Measurements from ENCODE around the gene CDK15. TPM values are rescaled to one million over a fixed set of nuclear protein-coding genes. Genes with fewer than 3 reads are reported as not detected.

The CDK15 gene
- total and polyA plus RNA-seq, 9 of the 15 experiments (the other 6 are each of a cell fraction or from before 2014, with no cell fraction given): not detected

- in situ Hi-C loops (cut with MboI): no loop called here
- Histone ChIP-seq H3K4me1 (replicated peaks in 1 of 2; ENCODE audit: control insufficient read depth in 2 of 2, insufficient read depth in 2 of 2, low read length in 2 of 2) (no peaks in the 10 kb centered on the region; a peak in 1 of 5 replicates), H3K36me3 (ENCODE audit: control insufficient read depth, insufficient read depth, low read length) (no peaks in the 10 kb centered on the region), H3K27me3 (ENCODE audit: control insufficient read depth in 2 of 2, insufficient read depth in 2 of 2, low read length in 2 of 2) (peaks cover 0 to 26% of the 10 kb centered on the region in 2 experiments; a peak in 3 of 5 replicates), H4K20me1 (replicated peaks; ENCODE audit: control insufficient read depth, insufficient read depth, low read length) (no peaks in the 10 kb centered on the region), H3K9me3 (replicated peaks; ENCODE audit: control insufficient read depth, insufficient read depth, low read depth, low read length) (no peaks in the 10 kb centered on the region), H3K79me2 (ENCODE audit: control insufficient read depth, insufficient read depth, low read length) (no peaks in the 10 kb centered on the region), H3K9ac (ENCODE audit: insufficient read depth in 1 of 2, low read depth in 2 of 2, low read length in 2 of 2) (no peak overlapping the region), H3K4me3 (no peak overlapping the region), H2AFZ (ENCODE audit: low read depth, low read length) (no peak overlapping the region), H3K27ac (ENCODE audit: extremely low read depth, low read depth, low read length) (no peak overlapping the region), H3K9me1 (ENCODE audit: control insufficient read depth, insufficient read depth, low read length) (no peaks in the 10 kb centered on the region), H3K4me2 (ENCODE audit: insufficient read depth, low read length) (no peak overlapping the region)
- WGBS (ENCODE audit: insufficient coverage, low coverage, missing lambda C conversion rate): 3% methylated on average over 5 of the region's 5 CpGs
- DNase-seq (ENCODE audit: extremely low read depth in 1 of 4, low spot score in 3 of 4) (peak; percentile 37 to 63 (median 45)), FAIRE-seq (peak; percentile 95), ATAC-seq (peak; percentile 89)
- ChIA-PET CTCF (ENCODE audit: low intra/inter-chr PET ratio) (interaction anchor here (0.8 kb wide), 1 partner anchor 318 kb away, joined by 6 read pairs; no protein-coding TSS in a partner anchor), POLR2A (interaction anchor here (1.1 kb wide), 1 partner anchor 11 kb away, joined by 3 read pairs; no protein-coding TSS in a partner anchor)
- intact Hi-C loops (cut with micrococcal nuclease): loop anchor here (1.0 to 10.0 kb wide), 4 partner anchors 102 to 318 kb away; no protein-coding TSS in a partner anchor
- no TSS peak for BruUV-seq (replicated peaks)
- TF ChIP-seq RCOR1 (IDR thresholded peaks at IDR 0.05; ENCODE audit: borderline replicate concordance in 1 of 2, low read depth in 2 of 2, low read length in 2 of 2) (peak in 1 of 2 experiments; percentile 27; a peak in 1 of 4 replicates), HINFP (tag; conservative IDR thresholded peaks at IDR 0.05; ENCODE audit: low read depth) (no peak), CCAR2 (IDR thresholded peaks at IDR 0.05; ENCODE audit: low read depth, low read length) (no peak), SRSF9 (IDR thresholded peaks at IDR 0.05; ENCODE audit: borderline replicate concordance, low read depth, low read length) (no peak), REST (IDR thresholded peaks at IDR 0.05; ENCODE audit: borderline replicate concordance) (peak; percentile 83), REST (CRISPR knock-in tag; IDR thresholded peaks at IDR 0.05; ENCODE audit: low read depth) (no peak), TCF15 (CRISPR knock-in tag; IDR thresholded peaks at IDR 0.05) (no peak), CEBPZ (IDR thresholded peaks at IDR 0.05; ENCODE audit: borderline replicate concordance, low read depth, low read length) (no peak)
These were observed 54.3 kb downstream of the CDK15 start for GRCh38 chr2:201860636-201861066.

Measured in K562 (cell line).